Lower leg skin (tissue), 4 donors: ENCODE results near the gene DHRSX. TPM values are rescaled to one million over a fixed set of nuclear protein-coding genes. Genes with fewer than 3 reads are reported as not detected.
"Not testable (repeated sequence)": the region's sequence is repeated elsewhere in the genome, so short reads cannot be mapped to it uniquely, and the experiment has no call there.

Experiments
- DNase-seq, 2 donors: peaks; one replicate each; pipeline ENCODE4 v3.0.0-alpha.2; 2019; ENCODE audit warnings: low spot score in 2 of 2
- H3K4me3 ChIP-seq: fragments of 200-600 bp; sonication (generic); 2 replicates; pipeline ENCODE4 v1.5.1; 2017; ENCODE audit warnings: mild to moderate bottlenecking, low read depth; ENCODE audit not compliant: poor library complexity, severe bottlenecking
- POLR2A ChIP-seq, 2 donors: fragments of 450-650 bp; IDR thresholded peaks; one replicate each; pipeline ENCODE4 v1.6.1; 2016 to 2017; ENCODE audit warnings: antibody characterized with exemption in 2 of 2, mild to moderate bottlenecking in 1 of 2, moderate library complexity in 1 of 2
- WGBS, 2 donors: methylation state at CpG; one replicate each; pipeline ENCODE4 v1.1.5; 2018; 5-methylcytosine and 5-hydroxymethylcytosine counted together
- intact Hi-C: fragments of 100-400 bp; cut with DNase I; formaldehyde crosslinking; loops from one replicate; pipeline ENCODE4 v1.15.0; 2023; ENCODE audit warnings: low total_unique reads
- total RNA-seq, 4 donors: library from RNA; depleted of rRNA; stranded (reverse); fragments of >200 nt; gene quantifications; one replicate each; pipeline ENCODE4 v1.1.0, GENCODE V29; 2016
- TF ChIP-seq, protein P1 (sequence below), 3 donors: fragments of 450-650 bp; IDR thresholded peaks; one replicate each; pipeline ENCODE4 v1.5.1; 2016; ENCODE audit warnings: antibody characterized with exemption in 3 of 3, mild to moderate bottlenecking in 3 of 3, moderate library complexity in 2 of 3

Gene DHRSX
- total RNA-seq, 4 donors from 2014 or later = 10.9 to 21.7 (median 16.2) TPM

- DNase-seq = no peak
- intact Hi-C loops = no loop called here
- 96 to 100% methylated on average over 3 of the region's 3 CpGs for WGBS, 2 donors
- no peak overlapping the region for H3K4me3 ChIP-seq
- TF ChIP-seq, protein P1, sequence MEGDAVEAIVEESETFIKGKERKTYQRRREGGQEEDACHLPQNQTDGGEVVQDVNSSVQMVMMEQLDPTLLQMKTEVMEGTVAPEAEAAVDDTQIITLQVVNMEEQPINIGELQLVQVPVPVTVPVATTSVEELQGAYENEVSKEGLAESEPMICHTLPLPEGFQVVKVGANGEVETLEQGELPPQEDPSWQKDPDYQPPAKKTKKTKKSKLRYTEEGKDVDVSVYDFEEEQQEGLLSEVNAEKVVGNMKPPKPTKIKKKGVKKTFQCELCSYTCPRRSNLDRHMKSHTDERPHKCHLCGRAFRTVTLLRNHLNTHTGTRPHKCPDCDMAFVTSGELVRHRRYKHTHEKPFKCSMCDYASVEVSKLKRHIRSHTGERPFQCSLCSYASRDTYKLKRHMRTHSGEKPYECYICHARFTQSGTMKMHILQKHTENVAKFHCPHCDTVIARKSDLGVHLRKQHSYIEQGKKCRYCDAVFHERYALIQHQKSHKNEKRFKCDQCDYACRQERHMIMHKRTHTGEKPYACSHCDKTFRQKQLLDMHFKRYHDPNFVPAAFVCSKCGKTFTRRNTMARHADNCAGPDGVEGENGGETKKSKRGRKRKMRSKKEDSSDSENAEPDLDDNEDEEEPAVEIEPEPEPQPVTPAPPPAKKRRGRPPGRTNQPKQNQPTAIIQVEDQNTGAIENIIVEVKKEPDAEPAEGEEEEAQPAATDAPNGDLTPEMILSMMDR (IDR thresholded peaks at IDR 0.05) = no peak
Observed at GRCh38 chrX:2220296-2220695, 280.5 kb downstream of the DHRSX start.

DNA sequence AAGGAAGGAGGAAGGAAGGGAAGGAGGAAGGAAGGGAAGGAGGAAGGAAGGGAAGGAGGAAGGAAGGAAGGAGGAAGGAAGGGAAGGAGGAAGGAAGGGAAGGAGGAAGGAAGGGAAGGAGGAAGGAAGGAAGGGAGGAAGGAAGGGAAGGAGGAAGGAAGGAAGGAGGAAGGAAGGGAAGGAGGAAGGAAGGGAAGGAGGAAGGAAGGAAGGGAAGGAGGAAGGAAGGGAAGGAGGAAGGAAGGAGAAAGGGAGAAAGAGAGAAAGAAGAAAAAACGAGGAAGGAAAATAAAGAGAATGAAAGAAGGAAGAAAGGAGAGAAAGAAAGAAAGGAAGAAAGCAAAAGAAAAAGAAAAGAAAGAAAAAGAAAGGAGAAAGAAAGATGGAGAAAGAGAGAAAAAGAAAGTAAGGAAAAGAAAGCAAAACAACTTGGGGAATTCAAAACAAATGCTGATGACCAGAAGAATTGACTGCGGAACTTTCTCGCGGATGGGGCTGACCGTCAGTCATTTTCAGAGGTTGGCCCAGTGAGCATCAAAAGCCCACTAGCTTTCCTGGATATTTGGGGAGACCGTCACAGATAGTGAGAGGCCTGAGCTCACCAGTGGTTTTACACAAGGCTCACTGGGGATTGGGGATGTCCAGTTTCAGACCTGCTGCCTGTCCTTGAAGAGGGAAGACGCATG lies 286.5 kb downstream of the DHRSX start:
- intact Hi-C loops, DNase-seq, H3K4me3 ChIP-seq: not testable (repeated sequence)
- 94 to 96% methylated on average over 7 of the region's 7 CpGs for WGBS, 2 donors

DNA sequence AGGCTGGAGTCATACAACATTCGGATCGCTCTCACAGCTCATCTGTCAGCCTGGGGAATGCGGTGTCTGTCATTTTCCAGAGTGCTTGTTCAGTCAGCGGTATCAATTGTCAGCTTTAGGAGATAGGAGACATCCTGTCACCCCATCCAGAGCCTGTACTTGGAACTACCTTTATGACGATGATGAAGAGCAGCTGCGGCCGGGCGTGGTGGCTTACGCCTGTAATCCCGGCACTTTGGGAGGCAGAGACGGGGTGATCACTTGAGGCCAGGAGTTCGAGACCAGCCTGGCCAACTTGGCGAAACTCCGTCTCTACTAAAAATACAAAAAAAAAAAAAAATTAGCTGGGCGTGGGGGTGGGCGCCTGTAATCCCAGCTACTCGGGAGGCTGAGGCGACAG lies 289.1 kb downstream of the DHRSX start:
- DNase-seq = peak in 1 of 2 donors; percentile 56
- intact Hi-C loops, H3K4me3 ChIP-seq: not testable (repeated sequence)
- WGBS, 2 donors = 85 to 90% methylated on average over 18 of the region's 18 CpGs

DNA sequence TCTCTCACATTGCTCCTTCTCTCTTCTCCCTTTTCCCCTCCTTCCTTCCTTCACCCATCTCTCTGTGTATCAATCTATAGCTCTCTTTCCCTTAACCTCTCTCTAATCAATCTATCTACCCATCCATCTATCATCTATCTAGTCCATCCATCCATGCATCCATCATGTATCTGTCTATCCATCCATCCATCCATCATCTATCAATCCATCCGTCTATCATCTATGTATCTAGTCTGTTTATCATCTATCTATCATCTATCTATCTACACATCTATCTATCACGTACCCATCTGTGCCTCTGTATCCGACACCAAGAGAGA lies 307.5 kb downstream of the DHRSX start:
- intact Hi-C loops = no loop called here

DNA sequence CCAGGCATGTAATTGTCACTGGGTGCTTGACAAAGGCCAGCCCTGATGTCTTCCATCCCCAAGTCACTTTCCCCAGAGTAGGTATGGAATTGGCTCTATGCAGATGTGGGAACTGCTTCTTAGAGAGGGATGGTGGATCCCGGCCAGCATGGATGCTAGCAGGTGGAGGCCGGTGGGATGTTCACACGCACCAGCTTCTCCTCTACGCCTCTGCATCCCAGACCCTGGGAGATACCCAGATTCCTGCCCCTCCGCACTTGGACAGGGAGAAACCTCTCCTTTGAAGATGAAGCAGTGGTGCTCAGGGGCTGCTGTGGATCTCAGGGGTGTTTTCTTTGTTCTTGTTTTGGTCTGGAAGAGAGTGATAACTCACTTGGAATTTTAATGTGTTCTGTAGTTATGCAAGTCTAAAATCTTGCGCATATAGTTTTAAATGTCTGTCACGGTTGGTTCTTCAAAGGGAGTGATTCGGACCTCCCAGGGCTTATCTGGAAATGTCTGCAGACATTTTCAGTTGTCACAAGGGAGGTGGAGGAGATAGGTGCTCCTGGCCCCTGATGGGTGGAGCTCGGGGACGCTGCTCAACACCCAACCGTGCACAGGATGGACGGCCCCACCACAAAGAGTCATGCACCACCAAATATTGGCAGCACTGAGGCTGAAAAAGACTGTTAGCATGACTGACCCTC lies 308.0 kb downstream of the DHRSX start:
- H3K4me3 ChIP-seq = no peak overlapping the region
- intact Hi-C loops = no loop called here
- TF ChIP-seq POLR2A (IDR thresholded peaks at IDR 0.05) = no peak
- TF ChIP-seq, protein P1 (IDR thresholded peaks at IDR 0.05) = no peak
- no peak for DNase-seq
- WGBS, 2 donors = 74 to 81% methylated on average over 11 to 12 of the region's 12 CpGs

More for the DNA sequence above, 307.5 kb downstream of the DHRSX start:
- TF ChIP-seq, protein P1 (IDR thresholded peaks at IDR 0.05) = no peak
- no peak for TF ChIP-seq POLR2A (IDR thresholded peaks at IDR 0.05)
- WGBS, 2 donors = 88 to 98% methylated on average over 3 of the region's 3 CpGs
- no peak for DNase-seq
- no peak overlapping the region for H3K4me3 ChIP-seq

- intact Hi-C loops = no loop called here
- DNase-seq = no peak
- H3K4me3 ChIP-seq = no peak overlapping the region
- TF ChIP-seq POLR2A (IDR thresholded peaks at IDR 0.05) = no peak
- TF ChIP-seq, protein P1 (IDR thresholded peaks at IDR 0.05) = no peak
- WGBS, 2 donors = 82 to 89% methylated on average over 7 of the region's 7 CpGs
Observed at GRCh38 chrX:2188840-2189239, 311.9 kb downstream of the DHRSX start.

DNA sequence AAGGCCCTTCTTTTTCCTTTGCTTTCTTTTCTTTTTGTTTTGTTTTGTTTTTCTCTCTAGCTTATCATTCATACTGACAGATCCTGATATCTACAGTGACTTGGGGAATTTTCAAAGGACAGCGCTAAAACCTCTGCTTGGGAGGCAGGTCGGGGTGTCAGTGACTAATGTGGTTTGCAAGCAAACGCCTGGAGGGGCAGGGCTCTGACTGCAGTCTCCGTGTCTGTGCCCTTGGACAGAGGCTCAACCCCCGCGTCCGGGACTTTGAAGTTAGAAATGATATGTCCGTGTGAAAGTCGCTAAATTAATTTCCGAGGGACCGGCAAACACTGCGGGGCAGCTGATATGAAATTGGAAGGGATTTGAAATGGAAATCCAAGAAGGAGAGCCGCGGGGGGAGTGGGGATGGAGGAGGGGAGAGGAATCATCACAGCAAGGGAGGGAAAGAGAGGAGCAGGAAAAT lies 312.4 kb downstream of the DHRSX start:
- no peak overlapping the region for H3K4me3 ChIP-seq
- WGBS, 2 donors = 36% methylated on average over 14 of the region's 14 CpGs
- intact Hi-C loops = no loop called here
- no peak for DNase-seq
- no peak for TF ChIP-seq POLR2A (IDR thresholded peaks at IDR 0.05)
- TF ChIP-seq, protein P1 (IDR thresholded peaks at IDR 0.05) = no peak
